Stomach (tissue), 9 donors: ENCODE data around the gene TMEM143. TPM values are rescaled to one million over a fixed set of nuclear protein-coding genes. Genes with fewer than 3 reads are reported as not detected.

Experiments used
- DNase-seq, 2 donors: peaks; one replicate each; pipeline versions ENCODE4 v3.0.0 to v3.0.0-alpha.2; 2013 to 2019
- H3K27ac ChIP-seq, 5 donors: fragments of 200-600 bp in 4 of 5; sonication (generic) in 4 of 5; one replicate each; pipeline ENCODE4 v1.5.1; 2013 to 2019; ENCODE audit warnings: mild to moderate bottlenecking in 1 of 5, moderate library complexity in 1 of 5
- H3K27me3 ChIP-seq, 3 donors: fragments of 200-600 bp; sonication (generic); one replicate each; pipeline ENCODE4 v1.5.1; 2017 to 2019; ENCODE audit warnings: mixed run types in 1 of 3
- H3K36me3 ChIP-seq, 4 donors: fragments of 200-600 bp; sonication (generic); 1 replicate in 3 of 4; 2 replicates in 1 of 4; pipeline ENCODE4 v1.5.1; 2016 to 2019
- H3K4me1 ChIP-seq, 4 donors: fragments of 200-600 bp; sonication (generic); one replicate each; pipeline ENCODE4 v1.5.1; 2016 to 2019
- H3K4me3 ChIP-seq, 4 donors: fragments of 200-600 bp; sonication (generic) in 3 of 4; one replicate each; pipeline ENCODE4 v1.5.1; 2016 to 2019; ENCODE audit warnings: mild to moderate bottlenecking in 1 of 4
- H3K9me3 ChIP-seq, 4 donors: fragments of 200-600 bp; sonication (generic); one replicate each; pipeline ENCODE4 v1.5.1; 2016 to 2019
- CTCF ChIP-seq, 7 experiments: fragments of 450-650 bp in 4 of 7; fragments of 200-600 bp in 3 of 7; sonication (generic) in 3 of 7; IDR thresholded peaks; one replicate each; pipeline ENCODE4 v1.5.1; 2016 to 2019; ENCODE audit warnings: antibody characterized with exemption in 7 of 7, control low read depth in 2 of 7, mild to moderate bottlenecking in 1 of 7
- EP300 ChIP-seq: sonication (generic); formaldehyde crosslinking; IDR thresholded peaks from one replicate; pipeline ENCODE4 v1.6.1; 2017; ENCODE audit warnings: antibody characterized with exemption
- POLR2A ChIP-seq, 4 donors: fragments of 450-650 bp; IDR thresholded peaks; one replicate each; pipeline ENCODE4 v1.6.1; 2016; ENCODE audit warnings: antibody characterized with exemption in 4 of 4, control low read depth in 2 of 4, mild to moderate bottlenecking in 1 of 4, moderate library complexity in 1 of 4
- POLR2AphosphoS5 ChIP-seq, 3 donors: sonication (generic); formaldehyde crosslinking; IDR thresholded peaks; one replicate each; pipeline ENCODE4 v1.6.1; 2016; ENCODE audit warnings: antibody characterized with exemption in 3 of 3
- WGBS, 5 donors: extraction: QIAGEN DNeasy Blood & Tissue Kit in 3 of 5; methylation state at CpG; one replicate each; pipeline versions ENCODE4 v1.1.5 to v1.1.7; 2013 to 2018; 5-methylcytosine and 5-hydroxymethylcytosine counted together
- intact Hi-C: fragments of 100-400 bp; cut with DNase I; formaldehyde crosslinking; loops from one replicate; pipeline ENCODE4 v1.15.1; 2023; ENCODE audit warnings: low total_unique reads
- polyA plus RNA-seq, 3 donors: library from polyadenylated mRNA; stranded (reverse); fragments of 200-250 nt; gene quantifications; one replicate each; pipeline ENCODE4 v1.2.3, GENCODE V29; 2013
- total RNA-seq, 5 donors: library from RNA; depleted of rRNA; stranded (reverse); fragments of >200 nt; gene quantifications; one replicate each; pipeline versions ENCODE4 v1.1.0 to v1.2.3, GENCODE V29; 2014 to 2016
- donor health status: healthy with polysubstance abuse.
- donor health status: Bipolar disorder and iron deficiency.
- donor health status: healthy.

TMEM143 gene
- total and polyA plus RNA-seq, 8 donors: 4.2 to 33.3 (median 10.0) TPM

GRCh38 chr19:48362716-48363499, 832 bp downstream of the TMEM143 start:
- Histone ChIP-seq H3K9me3 (no peaks in the 10 kb centered on the region), H3K27me3 (no peaks in the 10 kb centered on the region), H3K4me1 (peaks cover 5 to 20% (median 16%) of the 10 kb centered on the region in 4 donors), H3K4me3 (peak overlapping the region; percentile 57 to 64 (median 61)), H3K36me3 (peaks cover 0 to 9% (median 5%) of the 10 kb centered on the region in 4 donors), H3K27ac (peak overlapping the region; percentile 90 to 96 (median 93))
- DNase-seq: peak; percentile 96 to 98
- intact Hi-C loops: no loop called here
- TF ChIP-seq POLR2AphosphoS5 (IDR thresholded peaks at IDR 0.05) (peak; percentile 20 to 76 (median 56)), EP300 (no peak), CTCF (IDR thresholded peaks at IDR 0.05) (no peak)
- 3 to 10% (median 4%) methylated on average over 10 to 26 of the region's 26 CpGs for WGBS, 5 donors

GRCh38 chr19:48361912-48362311, 1.8 kb downstream of the TMEM143 start:
- no peak overlapping the region for H3K27ac ChIP-seq
- H3K4me3 ChIP-seq: no peak overlapping the region
- DNase-seq: no peak
- no peaks in the 10 kb centered on the region for H3K9me3 ChIP-seq
- intact Hi-C loops: no loop called here
- no peaks in the 10 kb centered on the region for H3K27me3 ChIP-seq
- H3K4me1 ChIP-seq: peaks cover 5 to 20% (median 16%) of the 10 kb centered on the region in 4 donors
- no peak for TF ChIP-seq CTCF (IDR thresholded peaks at IDR 0.05)
- TF ChIP-seq EP300: no peak
- TF ChIP-seq POLR2AphosphoS5 (IDR thresholded peaks at IDR 0.05): no peak
- no peak for TF ChIP-seq POLR2A (IDR thresholded peaks at IDR 0.05)
- H3K36me3 ChIP-seq: peaks cover 0 to 9% (median 5%) of the 10 kb centered on the region in 4 donors
- 91 to 97% (median 93%) methylated on average over 3 of the region's 3 CpGs for WGBS, 5 donors

GRCh38 chr19:48359123-48359522, 4.6 kb downstream of the TMEM143 start:
- intact Hi-C loops: no loop called here
- peaks cover 0 to 12% (median 10%) of the 10 kb centered on the region in 4 donors for H3K4me1 ChIP-seq

More at GRCh38 chr19:48359123-48359522, 4.6 kb downstream of the TMEM143 start:
- no peak for TF ChIP-seq CTCF (IDR thresholded peaks at IDR 0.05)
- TF ChIP-seq POLR2AphosphoS5 (IDR thresholded peaks at IDR 0.05): no peak
- TF ChIP-seq EP300: no peak
- TF ChIP-seq POLR2A (IDR thresholded peaks at IDR 0.05): no peak
- DNase-seq: no peak
- no peak overlapping the region for H3K27ac ChIP-seq
- 91 to 99% (median 97%) methylated on average over 5 of the region's 5 CpGs for WGBS, 5 donors
- H3K27me3 ChIP-seq: no peaks in the 10 kb centered on the region
- H3K4me3 ChIP-seq: no peak overlapping the region
- H3K9me3 ChIP-seq: no peaks in the 10 kb centered on the region
- H3K36me3 ChIP-seq: peaks cover 0 to 9% (median 5%) of the 10 kb centered on the region in 4 donors
